HG02763 (cell line): ENCODE measurements around the gene SNCB.

ENCODE experiments used
- ATAC-seq: cut with Tn5 transposase; IDR thresholded peaks from one replicate; pipeline ENCODE4 v1.9.1; 2021; ENCODE audit warnings: mild to moderate bottlenecking, moderate library complexity; ENCODE audit not compliant: unreplicated experiment

Gene SNCB

DNA sequence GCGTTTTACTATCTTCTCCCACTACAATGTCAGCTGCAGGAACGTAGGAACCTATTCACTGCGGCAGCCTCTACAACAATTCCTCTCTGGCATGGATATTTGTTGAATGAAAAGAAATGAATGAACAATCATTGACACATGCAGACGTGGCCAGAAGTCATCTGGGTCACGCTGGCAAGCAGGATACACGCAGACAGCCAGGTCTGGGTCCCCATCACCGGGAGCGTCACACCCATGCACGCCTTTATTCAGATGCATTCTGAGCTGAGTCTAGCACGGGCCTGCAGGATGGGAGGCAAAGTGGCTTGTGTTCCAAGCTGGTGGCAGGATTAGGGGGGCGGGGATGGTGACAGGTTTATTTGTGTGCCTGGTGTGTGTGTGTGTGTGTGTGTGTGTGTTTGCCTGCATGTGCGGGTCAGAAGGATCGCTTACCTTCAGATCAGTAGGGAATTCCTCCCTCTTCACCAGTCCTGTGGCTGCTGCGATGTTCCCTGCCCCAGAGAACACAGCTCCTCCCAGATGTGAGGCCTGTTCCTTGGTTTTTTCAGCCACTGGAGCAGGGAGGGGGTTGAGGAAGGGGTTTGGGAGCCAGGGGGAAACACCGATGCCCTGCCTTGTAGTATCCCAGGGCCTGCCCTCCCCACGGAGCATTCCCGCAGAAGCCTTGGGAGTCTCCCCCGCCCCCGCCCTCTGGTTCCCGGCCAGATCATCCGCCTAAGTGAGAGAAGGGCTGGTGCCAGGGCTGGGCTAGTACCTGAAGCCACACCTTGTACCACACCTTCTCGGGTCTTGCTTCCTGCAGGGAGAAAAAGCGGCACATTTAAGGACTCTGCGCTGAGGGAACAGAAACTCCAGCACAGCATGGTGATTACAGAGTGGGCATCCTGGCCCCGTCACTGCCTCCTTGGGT lies 4.1 kb downstream of the SNCB start:
- no peak for ATAC-seq

DNA sequence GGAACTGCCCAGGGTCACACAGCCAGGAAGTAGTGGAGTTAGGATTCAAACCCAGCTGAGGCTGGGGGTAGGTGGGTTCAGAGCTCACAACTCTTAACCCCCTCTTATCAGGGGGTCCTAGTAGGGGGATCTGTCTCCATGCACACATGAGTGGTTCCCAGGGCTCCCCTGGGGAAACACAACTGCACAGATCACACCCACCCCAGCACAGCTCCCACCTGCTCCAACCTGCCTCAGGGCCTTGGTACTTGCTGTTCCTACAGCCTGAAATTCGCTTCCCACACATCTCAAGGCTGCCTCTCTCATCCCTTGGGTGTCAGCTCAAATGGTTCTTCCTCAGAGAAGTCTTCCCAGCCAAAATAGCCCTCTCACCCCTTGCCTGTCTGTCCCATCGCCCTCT lies 4.8 kb downstream of the SNCB start:
- no peak for ATAC-seq

DNA sequence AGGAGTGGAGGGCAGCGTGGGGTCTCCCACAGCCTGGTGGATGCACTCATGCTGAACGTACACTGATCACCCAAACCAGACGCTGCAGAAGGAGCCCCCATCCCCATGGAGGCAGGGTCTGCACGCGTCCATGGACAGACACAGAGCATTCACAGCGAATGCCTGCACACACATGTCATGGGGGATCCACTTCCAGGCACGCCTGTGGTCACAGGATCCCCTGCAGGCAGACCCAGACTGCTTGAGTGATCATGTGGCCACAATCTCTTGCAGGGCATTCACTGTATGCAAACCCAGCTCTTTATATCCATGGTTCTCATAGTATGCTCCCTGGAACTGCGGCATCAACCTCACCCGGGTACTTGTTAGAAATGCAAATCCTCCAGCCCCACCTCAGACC lies 5.4 kb downstream of the SNCB start:
- no peak for ATAC-seq

DNA sequence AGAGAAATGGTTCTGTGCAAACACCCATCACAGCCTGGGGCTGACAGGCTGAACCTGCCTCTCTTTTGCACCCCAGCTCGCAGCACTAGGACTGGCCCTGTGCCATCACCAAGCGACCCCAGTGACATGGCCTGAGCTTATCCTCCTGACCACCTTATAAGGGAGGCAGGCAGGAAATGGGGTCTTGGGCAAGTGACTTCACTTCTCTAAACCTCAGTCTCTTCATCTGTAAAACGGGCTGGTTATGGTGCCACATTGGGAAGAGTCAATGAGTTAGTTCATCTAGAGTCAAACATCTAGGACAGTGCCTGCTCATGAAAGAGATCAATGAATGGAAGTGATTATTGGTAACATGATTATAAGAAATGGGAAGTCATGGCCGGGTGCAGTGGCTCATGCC lies 6.2 kb downstream of the SNCB start:
- ATAC-seq: no peak

DNA sequence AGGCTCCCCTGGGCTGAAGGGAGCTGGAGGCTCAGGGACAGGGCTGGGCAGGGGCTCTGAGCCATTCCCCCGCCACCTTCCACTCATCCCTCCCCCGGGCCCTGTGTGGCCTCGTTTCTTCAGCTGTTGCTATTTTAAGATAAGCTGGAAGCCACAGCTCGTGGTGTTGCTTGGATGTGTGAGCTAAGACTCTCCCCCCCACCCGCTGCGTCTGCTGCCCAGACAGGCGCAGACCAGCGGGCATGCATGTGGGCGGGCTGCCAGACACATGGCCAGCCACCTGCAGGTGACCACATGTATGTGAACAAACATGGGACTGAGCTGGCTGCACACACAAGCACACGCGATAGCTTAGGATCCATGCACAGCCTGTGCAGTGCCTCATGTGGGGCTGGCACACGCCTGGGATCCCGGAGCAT lies 8.7 kb downstream of the SNCB start:
- ATAC-seq: no peak

DNA sequence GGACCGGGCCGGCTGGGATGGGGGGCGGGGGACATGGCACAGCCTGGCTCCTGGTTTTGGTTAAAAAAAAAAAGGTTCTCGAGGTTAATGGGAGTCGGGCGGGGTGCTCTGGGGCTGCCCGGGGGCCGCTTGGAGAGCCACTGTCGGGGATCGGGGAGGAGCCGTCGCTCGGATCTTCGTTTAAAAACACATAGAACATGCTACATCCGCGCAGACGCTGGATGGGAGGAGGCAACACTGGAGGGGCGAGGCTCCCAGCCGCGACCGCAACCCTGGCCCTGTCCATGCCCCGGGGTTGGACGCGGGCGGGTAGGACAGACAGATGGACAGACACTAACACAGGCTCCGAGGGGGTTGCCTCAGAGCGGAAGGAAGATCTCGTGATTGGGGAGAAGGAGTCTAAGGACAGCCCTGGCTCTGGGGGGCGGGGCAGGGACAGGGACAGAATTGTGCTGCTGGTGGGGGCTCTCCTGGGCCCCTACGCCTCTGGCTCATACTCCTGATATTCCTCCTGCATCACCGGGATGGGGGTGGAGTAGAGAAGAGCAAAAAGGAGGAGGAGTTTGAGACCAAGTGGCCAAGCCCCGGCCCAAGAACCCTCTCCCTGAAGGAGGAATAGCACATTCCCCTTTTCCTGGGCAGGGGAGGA lies 9.9 kb downstream of the SNCB start:
- no peak for ATAC-seq

DNA sequence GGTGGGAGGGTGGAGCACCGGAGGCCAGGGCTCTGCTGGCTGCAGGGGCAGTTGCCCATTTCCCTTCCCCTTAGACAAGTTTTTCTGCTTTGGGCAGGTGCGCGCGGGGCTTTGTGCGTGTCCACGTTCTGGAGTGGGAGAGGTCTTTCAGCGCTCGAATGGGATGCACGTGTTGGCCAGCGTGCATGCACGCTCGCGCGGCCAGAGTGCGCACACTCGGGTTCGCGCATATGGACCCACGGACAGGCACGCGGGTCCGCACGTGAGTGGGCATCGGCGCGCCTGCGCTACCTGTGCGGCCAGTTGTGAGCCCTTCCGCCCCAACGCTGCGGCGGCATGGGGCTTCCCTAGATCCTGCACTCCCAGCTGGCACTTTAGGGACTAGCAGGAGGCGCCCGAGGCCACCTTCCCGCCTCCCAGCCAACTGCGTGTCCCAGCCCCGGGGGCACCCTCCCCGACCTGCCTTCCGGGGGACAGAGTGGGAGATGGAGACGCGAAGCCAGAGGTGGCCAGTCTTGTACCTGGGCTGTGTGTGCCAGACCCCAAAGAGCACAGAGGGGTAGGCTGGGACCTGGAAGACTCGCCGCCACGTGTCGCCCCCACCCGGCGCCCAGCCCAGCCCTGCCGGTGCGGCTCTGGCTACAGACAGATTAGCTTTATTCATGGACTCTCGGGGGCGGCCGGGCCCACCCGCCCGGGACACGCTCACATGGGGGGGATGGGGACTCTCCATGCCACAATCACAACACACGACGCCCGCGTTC lies 10.6 kb downstream of the SNCB start:
- no peak for ATAC-seq

DNA sequence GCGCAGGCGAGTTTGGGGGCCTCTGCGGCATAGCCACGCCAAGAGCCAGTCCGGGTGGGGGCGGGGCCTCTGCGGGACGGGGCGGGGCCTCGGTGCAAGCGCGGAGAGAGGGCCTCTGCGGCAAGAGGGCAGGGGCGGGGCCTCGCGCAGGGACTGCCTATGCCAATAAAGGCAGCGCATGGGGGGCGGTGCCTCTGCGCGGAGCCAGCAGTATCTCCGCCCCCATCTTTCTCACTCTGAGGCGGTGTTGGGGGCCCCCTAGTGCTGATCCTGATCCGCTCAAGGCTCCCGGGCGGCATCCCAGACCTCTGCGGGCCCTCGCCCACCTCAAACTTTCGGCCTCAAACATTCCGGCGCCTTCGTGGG lies 11.1 kb downstream of the SNCB start:
- no peak for ATAC-seq

DNA sequence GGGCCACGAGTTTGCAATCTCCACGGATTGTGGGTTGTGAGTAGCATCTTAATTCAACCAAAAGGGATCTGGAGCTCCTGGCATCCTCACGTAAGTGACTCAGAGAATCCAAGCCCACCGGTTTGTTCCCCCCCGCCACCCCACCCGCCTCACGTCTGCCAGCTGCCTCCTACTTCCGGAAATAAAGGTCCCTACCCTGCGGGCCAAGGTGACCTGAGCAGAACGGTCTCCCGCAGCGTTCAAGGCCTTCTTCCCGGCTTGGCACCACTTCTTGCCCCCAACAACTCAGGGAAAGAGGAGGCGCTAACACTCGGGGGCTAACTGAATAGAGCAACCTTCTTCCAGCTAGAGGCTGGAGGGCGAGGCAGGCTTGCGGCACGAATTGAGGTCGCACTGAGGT lies 11.6 kb downstream of the SNCB start:
- no peak for ATAC-seq

DNA sequence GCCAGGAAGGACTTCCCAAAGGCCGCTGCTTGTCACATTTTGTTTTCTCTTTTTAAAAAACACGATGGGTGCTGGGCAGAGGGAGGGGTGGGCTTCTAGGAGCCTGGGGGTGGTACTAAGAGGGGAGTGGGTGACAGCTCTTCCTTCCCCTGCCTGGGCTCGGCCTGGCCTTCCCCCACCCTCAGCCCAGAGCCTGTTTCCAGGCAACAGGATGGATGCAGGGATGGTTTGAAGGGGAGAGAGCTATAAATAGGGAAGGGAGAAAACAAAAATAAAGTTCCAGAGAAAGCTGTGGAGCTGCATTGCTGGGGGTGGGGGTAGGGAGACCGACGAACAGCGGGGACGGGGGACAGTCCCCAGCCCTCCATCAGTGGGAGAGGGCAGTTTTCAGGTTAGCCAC lies 13.8 kb downstream of the SNCB start:
- no peak for ATAC-seq

DNA sequence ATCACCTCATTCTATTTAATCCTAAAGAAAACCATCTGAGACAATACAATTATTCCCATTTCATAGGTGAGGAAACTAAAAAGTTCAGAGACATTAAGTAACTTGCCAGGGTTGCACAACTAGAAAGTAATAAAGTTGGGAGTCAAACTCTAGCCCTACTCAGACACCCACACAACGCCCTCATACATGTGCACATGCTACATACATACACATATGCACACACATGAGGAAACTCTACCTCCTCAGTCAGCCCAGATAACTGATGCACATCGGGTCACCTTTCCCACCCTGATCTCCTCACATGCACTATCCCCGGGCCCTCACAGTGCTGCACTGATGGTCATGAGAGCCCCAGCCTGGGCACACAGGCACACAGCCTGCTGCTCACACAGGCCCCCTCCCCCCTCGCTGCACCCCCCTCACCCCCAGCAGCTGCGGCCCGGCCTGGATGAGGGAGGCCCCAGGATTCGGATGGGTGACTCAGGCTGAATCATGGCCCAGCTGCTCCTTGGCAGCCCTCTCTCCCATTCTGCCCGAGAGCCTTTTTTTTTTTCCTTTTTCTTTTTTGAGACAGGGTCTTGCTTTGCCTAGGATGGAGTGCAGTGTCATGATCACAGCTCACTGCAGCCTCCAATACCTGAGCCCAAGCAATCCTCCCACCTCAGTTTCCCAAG lies 15.4 kb downstream of the SNCB start:
- no peak for ATAC-seq

DNA sequence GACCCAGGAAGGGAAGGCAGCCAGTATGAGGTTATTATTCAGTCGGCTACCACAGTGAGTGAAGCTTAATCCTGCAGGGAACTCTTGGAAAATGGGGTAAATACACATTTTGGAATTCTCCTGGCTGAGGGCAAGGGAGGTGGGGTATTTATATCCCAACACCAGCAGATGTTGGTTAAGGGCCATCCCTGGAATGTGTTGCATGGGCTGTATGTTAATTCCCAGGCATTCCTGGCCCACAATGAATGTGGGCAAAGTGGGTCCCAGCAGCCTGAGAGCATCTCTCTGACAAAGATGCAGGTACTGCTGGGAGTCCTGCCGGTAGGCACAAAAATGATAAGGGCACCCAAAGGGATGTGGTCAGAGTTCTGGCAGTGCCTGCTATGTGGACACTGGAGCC lies 17.5 kb downstream of the SNCB start:
- ATAC-seq: no peak

DNA sequence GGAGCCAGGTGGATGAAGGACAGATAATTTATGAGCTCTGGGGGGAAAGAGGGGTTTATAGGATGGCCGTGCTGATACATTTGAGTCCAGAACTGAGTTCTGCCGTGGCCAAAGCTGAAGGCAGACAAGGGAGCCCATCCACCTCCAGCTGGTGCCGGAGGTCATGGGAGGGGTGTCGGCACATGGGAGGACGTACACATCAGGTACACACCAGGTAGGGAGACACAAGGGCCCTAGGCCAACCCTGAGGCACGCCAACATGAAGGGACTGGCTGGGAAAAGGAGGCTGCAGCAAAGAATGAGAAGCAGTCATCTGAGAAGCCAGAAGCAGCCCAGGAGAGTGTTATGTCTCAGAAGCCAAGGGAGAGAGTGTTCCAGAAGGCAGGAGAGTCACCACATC lies 18.3 kb downstream of the SNCB start:
- no peak for ATAC-seq

DNA sequence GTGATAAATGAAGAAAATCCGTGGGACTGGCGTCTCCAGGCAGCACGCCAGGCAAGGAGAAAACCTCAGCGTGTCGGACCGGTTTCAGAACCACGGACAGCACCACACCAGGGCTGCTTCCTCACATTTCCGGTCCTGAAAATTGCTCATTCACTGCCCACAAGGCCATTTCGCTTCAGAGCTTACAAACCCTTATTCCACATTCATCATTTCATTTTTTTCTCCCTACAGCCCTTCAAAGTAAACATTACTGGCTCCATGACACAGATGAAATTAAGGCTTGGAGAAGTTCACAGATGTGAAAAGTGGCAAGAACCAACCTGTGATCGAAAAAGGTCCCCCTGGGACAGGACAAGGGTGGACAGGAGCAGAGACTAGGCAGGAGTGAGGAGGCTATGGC lies 18.9 kb downstream of the SNCB start:
- ATAC-seq: no peak

DNA sequence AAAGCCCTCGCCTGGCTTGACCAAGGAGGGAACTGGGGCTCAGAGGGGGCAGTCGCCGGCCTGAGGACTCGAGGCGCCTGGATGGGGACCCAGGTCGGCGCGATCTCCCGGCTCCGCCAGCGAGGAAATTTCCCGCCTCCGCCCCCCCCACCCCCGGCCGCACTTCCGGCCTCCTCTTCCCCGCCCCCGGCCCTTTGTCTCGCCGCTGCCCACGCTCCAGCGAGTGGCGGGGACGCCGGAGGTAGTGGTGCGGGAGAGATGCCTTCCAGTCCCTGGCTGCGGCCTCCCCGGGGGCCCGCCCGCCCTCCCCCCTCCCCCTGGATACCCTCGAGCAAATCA lies 19.9 kb downstream of the SNCB start:
- no peak for ATAC-seq

DNA sequence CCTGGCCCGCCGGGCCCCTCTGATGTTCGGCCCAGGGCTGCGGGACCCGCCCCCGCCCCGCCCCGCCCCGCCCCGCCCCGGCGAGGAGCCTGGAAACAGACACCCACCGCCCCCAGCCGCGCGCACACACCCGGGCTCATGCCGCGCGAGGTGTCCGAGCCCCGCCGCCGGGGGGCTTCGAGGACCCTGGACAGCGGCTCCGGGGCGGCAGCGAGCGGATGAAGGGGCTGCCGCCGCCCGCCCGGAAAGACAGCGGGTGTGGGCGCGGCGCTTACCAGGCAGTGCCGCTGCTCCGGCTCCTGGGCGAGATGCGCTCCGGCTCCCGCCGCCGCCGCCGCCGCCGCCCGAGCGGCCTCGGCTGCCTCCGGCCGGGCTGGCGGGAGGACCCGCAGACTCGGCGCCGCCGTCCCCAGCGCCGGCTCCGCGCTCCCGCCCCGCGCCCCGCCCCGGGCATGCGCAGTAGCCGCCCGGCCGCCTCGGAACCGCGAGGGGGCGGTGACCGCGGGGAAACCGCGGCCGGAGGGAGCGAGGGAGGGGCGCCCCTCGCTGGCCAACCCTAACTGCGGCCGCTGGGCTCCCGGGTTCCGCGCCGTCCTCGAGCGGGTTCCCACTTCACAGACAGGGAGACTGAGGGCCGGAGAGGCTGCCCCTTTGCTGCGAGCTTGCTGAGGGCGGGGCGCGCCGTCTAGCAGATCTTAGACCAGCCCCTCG lies 20.5 kb downstream of the SNCB start, which contains the start of gene GPRIN1:
Gene GPRIN1, minus strand, starts transcription at position 433 of the 711 bp plus-strand sequence. CDS start 10,322 bp downstream, outside the sequence.
- peak; percentile 71 for ATAC-seq

DNA sequence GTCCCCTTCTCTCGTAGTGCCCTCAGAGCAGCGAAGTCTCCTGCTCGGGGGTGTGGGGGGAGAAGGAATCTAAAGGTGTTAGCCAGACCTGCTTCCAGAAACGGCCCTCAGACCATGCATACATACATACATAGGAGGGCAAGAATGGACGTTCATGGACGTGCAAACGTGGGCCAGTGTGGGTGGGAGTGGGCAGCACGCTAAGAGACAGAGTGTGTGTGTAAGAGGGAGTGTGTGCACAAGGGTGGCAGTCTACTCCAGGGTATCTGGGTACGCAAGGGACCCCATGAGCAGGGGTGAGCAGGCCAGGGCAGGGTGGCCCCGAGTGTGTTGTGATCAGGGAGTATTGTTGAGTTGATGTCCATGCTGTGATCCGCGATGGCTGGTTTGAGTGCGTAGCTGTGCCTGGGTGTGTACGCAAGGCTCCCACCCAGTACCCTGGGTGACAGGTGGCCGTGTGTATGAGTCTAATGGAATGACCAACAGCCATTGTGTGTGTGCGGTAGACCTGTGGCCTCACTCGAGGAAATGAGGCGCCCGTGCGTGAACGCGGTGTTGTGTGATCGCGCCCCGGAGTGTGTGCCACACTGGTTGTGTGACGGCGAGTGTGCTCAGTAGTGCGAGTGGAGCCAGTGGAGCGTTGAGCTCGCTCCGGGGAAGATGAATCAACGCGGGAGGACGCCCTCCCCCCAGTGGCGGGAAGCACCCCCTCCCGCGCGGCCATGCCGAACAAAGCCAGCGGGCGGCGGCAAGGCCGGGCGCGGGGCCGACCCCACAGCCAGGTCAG lies 21.2 kb downstream of the SNCB start:
- ATAC-seq: peak; percentile 11

DNA sequence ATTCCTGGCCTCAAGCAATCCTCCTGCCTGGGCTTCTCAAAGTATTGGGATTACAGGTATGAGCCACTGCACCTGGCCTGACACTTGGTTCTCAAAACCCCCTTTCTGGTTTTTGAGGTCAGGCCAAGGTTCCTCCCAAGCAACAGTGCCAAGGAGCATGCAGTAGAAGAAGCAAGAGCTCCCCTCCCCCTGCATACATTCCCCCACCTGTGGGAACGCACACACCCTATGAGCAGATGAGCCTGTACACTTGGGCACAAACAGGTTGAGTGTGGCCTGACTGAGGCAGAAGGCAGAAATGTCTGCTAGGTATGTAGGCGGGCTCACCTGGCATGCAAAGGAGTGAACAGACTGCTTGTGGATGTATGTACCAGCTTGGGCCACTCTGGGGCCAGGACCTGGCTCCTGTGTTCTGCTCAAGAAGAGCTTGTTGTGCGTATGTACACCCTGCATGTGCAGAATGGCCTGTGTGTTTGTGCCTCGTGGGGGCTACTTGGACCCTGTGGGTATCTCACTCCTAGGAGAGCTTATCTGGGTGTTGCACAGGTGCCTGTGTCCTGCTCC lies 22.1 kb downstream of the SNCB start:
- no peak for ATAC-seq

DNA sequence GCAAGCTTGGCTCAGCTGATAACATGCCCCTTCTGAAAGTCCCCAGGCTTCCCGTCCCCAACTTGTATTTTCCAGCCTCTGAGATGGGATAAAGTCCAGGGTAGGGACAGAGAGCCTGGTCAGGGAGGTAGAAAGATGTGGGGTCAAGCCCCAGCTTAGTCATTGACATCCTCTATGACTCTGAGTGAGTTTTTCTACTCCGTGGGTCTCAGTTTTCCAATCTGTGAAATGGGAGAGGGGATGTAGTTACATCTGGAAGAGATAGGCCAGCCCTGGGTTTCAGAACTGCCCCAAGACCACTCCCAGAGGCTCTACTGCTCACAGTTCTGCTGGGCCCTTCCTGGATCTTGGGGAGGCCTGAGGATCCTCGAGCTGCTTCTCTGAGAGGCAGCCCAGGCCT lies 23.5 kb downstream of the SNCB start:
- no peak for ATAC-seq
